ENCODE results near the gene TTLL11.

GRCh38 chr9:121939643-121940042 is 153.5 kb downstream of the TTLL11 start:
- TF ChIP-seq CTCF (IDR thresholded peaks at IDR 0.05) (no peak), EZH2 (IDR thresholded peaks at IDR 0.05) (no peak), EZH2phosphoT487 (IDR thresholded peaks at IDR 0.05) (no peak)

All from neural progenitor cell (in vitro differentiated cells).